MM.1S (cell line): ENCODE results near the gene SCNN1B.

Source experiments
- DNase-seq: peaks from one replicate; pipeline ENCODE4 v3.0.0-alpha.2; 2015
- H2AFZ ChIP-seq: fragments of 300-600 bp; sonication (generic); 2 replicates; pipeline ENCODE4 v1.6.0; 2016; ENCODE audit warnings: antibody characterized with exemption, low read length
- H3F3A ChIP-seq: fragments of 300-600 bp; sonication (generic); 2 replicates; pipeline ENCODE4 v1.6.1; 2016; ENCODE audit warnings: mild to moderate bottlenecking, antibody characterized with exemption, low read length, moderate library complexity, mixed read lengths; ENCODE audit not compliant: insufficient read depth
- H3K27ac ChIP-seq: fragments of 300-600 bp; sonication (generic); 2 replicates; pipeline ENCODE4 v1.5.1; 2016; ENCODE audit warnings: mild to moderate bottlenecking, low read length
- H3K27me3 ChIP-seq: fragments of 300-600 bp; sonication (generic); replicated peaks from 2 replicates; pipeline ENCODE4 v1.6.0; 2016; ENCODE audit warnings: low read length; ENCODE audit not compliant: insufficient read depth
- H3K36me3 ChIP-seq: fragments of 300-600 bp; sonication (generic); replicated peaks from 2 replicates; pipeline ENCODE4 v1.6.1; 2016; ENCODE audit warnings: mild to moderate bottlenecking, low read length, mixed read lengths; ENCODE audit not compliant: insufficient read depth
- H3K4me1 ChIP-seq: fragments of 300-600 bp; sonication (generic); 2 replicates; pipeline ENCODE4 v1.6.1; 2016; ENCODE audit warnings: low read length, mixed read lengths
- H3K4me2 ChIP-seq: fragments of 300-600 bp; sonication (generic); 2 replicates; pipeline ENCODE4 v1.6.0; 2016; ENCODE audit warnings: low read depth, low read length
- H3K4me3 ChIP-seq: fragments of 300-600 bp; sonication (generic); 2 replicates; pipeline ENCODE4 v1.5.1; 2016; ENCODE audit warnings: low read length, mixed read lengths
- H3K79me2 ChIP-seq: fragments of 300-600 bp; sonication (generic); 2 replicates; pipeline ENCODE4 v1.6.1; 2016; ENCODE audit warnings: mixed run types, low read length, mixed read lengths
- H3K9ac ChIP-seq: fragments of 300-600 bp; sonication (generic); 2 replicates; pipeline ENCODE4 v1.6.1; 2016; ENCODE audit warnings: low read length, mixed read lengths
- H3K9me2 ChIP-seq: fragments of 300-600 bp; sonication (generic); replicated peaks from 2 replicates; pipeline ENCODE4 v1.6.1; 2016; ENCODE audit warnings: mild to moderate bottlenecking, low read length, mixed read lengths; ENCODE audit not compliant: insufficient read depth
- H3K9me3 ChIP-seq: fragments of 300-600 bp; sonication (generic); replicated peaks from 2 replicates; pipeline ENCODE4 v1.6.1; 2016; ENCODE audit warnings: mild to moderate bottlenecking, low read length, mixed read lengths; ENCODE audit not compliant: insufficient read depth
- H4K20me1 ChIP-seq: fragments of 300-600 bp; sonication (generic); 2 replicates; pipeline ENCODE4 v1.6.1; 2016; ENCODE audit warnings: mild to moderate bottlenecking, low read length, moderate library complexity, mixed read lengths; ENCODE audit not compliant: insufficient read depth
- CTCF ChIP-seq: fragments of 300-600 bp; sonication (generic); IDR thresholded peaks from 2 replicates; pipeline ENCODE4 v1.5.1; 2016; ENCODE audit warnings: antibody characterized with exemption, low read length, mixed read lengths
- EZH2 ChIP-seq: fragments of 300-600 bp; sonication (generic); optimal IDR thresholded peaks from 2 replicates; pipeline ENCODE3; 2017; ENCODE audit warnings: low read depth, mild to moderate bottlenecking, antibody characterized with exemption, low read length, mixed read lengths
- EZH2phosphoT487 ChIP-seq: fragments of 300-600 bp; sonication (generic); IDR thresholded peaks from 2 replicates; pipeline ENCODE4 v1.6.1; 2018; ENCODE audit warnings: antibody characterized with exemption, low read length

SCNN1B gene

GRCh38 chr16:23283571-23283970 is 18.5 kb upstream of the SCNN1B start:
- Histone ChIP-seq H3K9me2 (no peaks in the 10 kb centered on the region), H3K36me3 (no peaks in the 10 kb centered on the region), H3K4me1 (peaks cover 1% of the 10 kb centered on the region; the same call in 1 of the 2 replicates), H3F3A (no peaks in the 10 kb centered on the region), H3K9me3 (no peaks in the 10 kb centered on the region), H3K79me2 (no peaks in the 10 kb centered on the region), H3K4me2 (no peak overlapping the region), H3K27me3 (no peaks in the 10 kb centered on the region), H2AFZ (no peak overlapping the region), H3K9ac (no peak overlapping the region), H3K27ac (no peak overlapping the region), H3K4me3 (no peak overlapping the region), H4K20me1 (no peaks in the 10 kb centered on the region)
- DNase-seq = no peak
- TF ChIP-seq CTCF = no peak
- no peak for TF ChIP-seq EZH2

GRCh38 chr16:23284584-23284983 is 17.5 kb upstream of the SCNN1B start:
- no peaks in the 10 kb centered on the region for H3K27me3 ChIP-seq
- no peak overlapping the region for H3K4me3 ChIP-seq
- H3K4me2 ChIP-seq = no peak overlapping the region
- no peaks in the 10 kb centered on the region for H4K20me1 ChIP-seq
- TF ChIP-seq EZH2phosphoT487 = no peak
- TF ChIP-seq EZH2 = no peak
- TF ChIP-seq CTCF = no peak
- DNase-seq = no peak
- no peaks in the 10 kb centered on the region for H3K9me2 ChIP-seq
- no peaks in the 10 kb centered on the region for H3K9me3 ChIP-seq
- no peaks in the 10 kb centered on the region for H3K36me3 ChIP-seq
- H3K9ac ChIP-seq = no peak overlapping the region
- no peak overlapping the region for H3K27ac ChIP-seq
- peaks cover 9% of the 10 kb centered on the region; the same call in 1 of the 2 replicates for H3K4me1 ChIP-seq
- H2AFZ ChIP-seq = no peak overlapping the region
- no peaks in the 10 kb centered on the region for H3F3A ChIP-seq
- no peaks in the 10 kb centered on the region for H3K79me2 ChIP-seq

- no peaks in the 10 kb centered on the region for H3K9me3 ChIP-seq
- no peak overlapping the region for H3K4me2 ChIP-seq
- no peak overlapping the region for H3K4me3 ChIP-seq
- no peaks in the 10 kb centered on the region for H3K9me2 ChIP-seq
- no peaks in the 10 kb centered on the region for H4K20me1 ChIP-seq
- peaks cover 9% of the 10 kb centered on the region; the same call in 1 of the 2 replicates for H3K4me1 ChIP-seq
- no peaks in the 10 kb centered on the region for H3K27me3 ChIP-seq
- H2AFZ ChIP-seq = no peak overlapping the region
- no peak for TF ChIP-seq EZH2phosphoT487
- TF ChIP-seq CTCF = no peak
- TF ChIP-seq EZH2 = no peak
- H3K9ac ChIP-seq = no peak overlapping the region
- H3F3A ChIP-seq = no peaks in the 10 kb centered on the region
- H3K36me3 ChIP-seq = no peaks in the 10 kb centered on the region
- no peaks in the 10 kb centered on the region for H3K79me2 ChIP-seq
- DNase-seq = no peak
- H3K27ac ChIP-seq = no peak overlapping the region
These were observed 16.0 kb upstream of the SCNN1B start for GRCh38 chr16:23286131-23286532.
